Kidney (tissue), 14 donors: ENCODE measurements around the gene MAG. TPM values are rescaled to one million over a fixed set of nuclear protein-coding genes. Genes with fewer than 3 reads are reported as not detected.

ENCODE experiments used
- DNase-seq, 5 donors: peaks; one replicate each; pipeline ENCODE4 v3.0.0-alpha.2; 2013 to 2020
- FAIRE-seq: peaks from 2 replicates; lab custom pipeline; 2012; peaks lifted over from hg19 to GRCh38; lab: Jason Lieb, UNC
- H3K27ac ChIP-seq, 2 donors: one replicate each; pipeline ENCODE4 v1.7.0; 2013; ENCODE audit warnings: low read depth in 2 of 2, low read length in 2 of 2, inconsistent platforms in 1 of 2
- H3K27me3 ChIP-seq: one replicate; pipeline ENCODE4 v1.7.1; 2013; ENCODE audit warnings: low read length, inconsistent platforms; ENCODE audit not compliant: control insufficient read depth, insufficient read depth
- H3K36me3 ChIP-seq, 3 donors: one replicate each; pipeline versions ENCODE4 v1.7.0 to v1.7.1; 2013; ENCODE audit warnings: low read length in 3 of 3, control low read depth in 1 of 3, inconsistent platforms in 1 of 3; ENCODE audit not compliant: insufficient read depth in 3 of 3, control insufficient read depth in 2 of 3
- H3K4me1 ChIP-seq, 3 donors: one replicate each; pipeline versions ENCODE4 v1.7.0 to v1.7.1; 2013; ENCODE audit warnings: low read length in 3 of 3, inconsistent platforms in 1 of 3, low read depth in 1 of 3; ENCODE audit not compliant: control insufficient read depth in 2 of 3, insufficient read depth in 2 of 3
- H3K4me3 ChIP-seq, 3 donors: one replicate each; pipeline versions ENCODE4 v1.7.0 to v1.8.1; 2013; ENCODE audit warnings: low read length in 3 of 3, control low read depth in 1 of 3, inconsistent platforms in 1 of 3
- H3K9ac ChIP-seq, 3 donors: one replicate each; pipeline versions ENCODE4 v1.7.0 to v1.7.1; 2013; ENCODE audit warnings: low read length in 3 of 3, control low read depth in 1 of 3, inconsistent platforms in 1 of 3
- H3K9me3 ChIP-seq, 3 donors: one replicate each; pipeline versions ENCODE4 v1.7.0 to v1.7.1; 2013; ENCODE audit warnings: low read length in 3 of 3, control low read depth in 1 of 3, inconsistent platforms in 1 of 3; ENCODE audit not compliant: control insufficient read depth in 2 of 3, insufficient read depth in 1 of 3
- intact Hi-C: fragments of 100-400 bp; cut with DNase I; formaldehyde crosslinking; loops from one replicate; pipeline ENCODE4 v1.11.1; 2022
- polyA plus RNA-seq: library from polyadenylated mRNA; stranded (reverse); fragments of 350-450 nt; fragmentation: Illumina TruSeq; extraction: RNeasy Lipid Tissue Mini Kit (QIAGEN cat#74804); gene quantifications from one replicate; pipeline ENCODE4 v1.2.3, GENCODE V29; 2014; ENCODE audit warnings: low read depth, low replicate concordance; ENCODE audit not compliant: insufficient read depth
- total RNA-seq: library from RNA; stranded (reverse); fragmentation: NEBNext Ultra II Directional; extraction: Animal tissue kit (Norgen Biotek cat#: 25700); gene quantifications from one replicate; pipeline ENCODE4 v1.2.1, GENCODE V29; 2021
- TF ChIP-seq, protein P1 (sequence below): IDR thresholded peaks from 3 replicates; pipeline ENCODE4 v1.5.1; 2012; ENCODE audit warnings: mild to moderate bottlenecking, moderate library complexity, borderline replicate concordance; ENCODE audit not compliant: insufficient read depth; ENCODE audit errors: extremely low read depth
- donor health status: control.
- donor health status: control.
- donor health status: control.
- donor health status: control.
- donor health status: control.
- donor health status: DM: yes; HTN: yes; CAD: no.
- donor health status: Normal renal cell carcinoma (clear cell type).

The MAG gene
- total and polyA plus RNA-seq, 2 donors from 2014 or later, result 0.41 to 1.1 TPM

DNA sequence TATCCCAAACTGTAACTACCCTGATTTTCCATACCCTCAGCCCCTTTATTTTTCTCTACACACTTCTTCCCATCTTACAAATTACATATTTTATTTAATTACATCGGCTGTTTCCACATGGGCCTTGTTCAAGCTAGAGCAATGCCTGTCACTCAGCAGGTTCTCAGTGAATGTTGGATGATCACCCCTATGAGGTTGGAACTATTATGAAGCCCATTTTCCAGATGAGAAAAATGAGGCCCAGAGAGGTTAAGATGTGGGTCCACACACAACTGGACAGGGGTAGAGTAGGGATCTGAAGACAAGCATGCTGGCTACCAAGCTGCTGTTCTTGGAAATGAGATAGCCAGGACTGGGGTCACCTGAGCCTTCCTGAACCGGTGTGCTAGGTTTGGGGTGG lies 10.0 kb downstream of the MAG start:
- TF ChIP-seq, protein P1, sequence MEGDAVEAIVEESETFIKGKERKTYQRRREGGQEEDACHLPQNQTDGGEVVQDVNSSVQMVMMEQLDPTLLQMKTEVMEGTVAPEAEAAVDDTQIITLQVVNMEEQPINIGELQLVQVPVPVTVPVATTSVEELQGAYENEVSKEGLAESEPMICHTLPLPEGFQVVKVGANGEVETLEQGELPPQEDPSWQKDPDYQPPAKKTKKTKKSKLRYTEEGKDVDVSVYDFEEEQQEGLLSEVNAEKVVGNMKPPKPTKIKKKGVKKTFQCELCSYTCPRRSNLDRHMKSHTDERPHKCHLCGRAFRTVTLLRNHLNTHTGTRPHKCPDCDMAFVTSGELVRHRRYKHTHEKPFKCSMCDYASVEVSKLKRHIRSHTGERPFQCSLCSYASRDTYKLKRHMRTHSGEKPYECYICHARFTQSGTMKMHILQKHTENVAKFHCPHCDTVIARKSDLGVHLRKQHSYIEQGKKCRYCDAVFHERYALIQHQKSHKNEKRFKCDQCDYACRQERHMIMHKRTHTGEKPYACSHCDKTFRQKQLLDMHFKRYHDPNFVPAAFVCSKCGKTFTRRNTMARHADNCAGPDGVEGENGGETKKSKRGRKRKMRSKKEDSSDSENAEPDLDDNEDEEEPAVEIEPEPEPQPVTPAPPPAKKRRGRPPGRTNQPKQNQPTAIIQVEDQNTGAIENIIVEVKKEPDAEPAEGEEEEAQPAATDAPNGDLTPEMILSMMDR, result no peak
- Histone ChIP-seq H3K9me3 (peaks cover 0 to 2% (median 0%) of the 10 kb centered on the region in 3 donors), H3K36me3 (no peaks in the 10 kb centered on the region), H3K27me3 (no peaks in the 10 kb centered on the region), H3K9ac (no peak overlapping the region), H3K27ac (no peak overlapping the region), H3K4me1 (no peaks in the 10 kb centered on the region), H3K4me3 (no peak overlapping the region)
- intact Hi-C loops, result no loop called here
- no peak for DNase-seq
- FAIRE-seq, result no peak

DNA sequence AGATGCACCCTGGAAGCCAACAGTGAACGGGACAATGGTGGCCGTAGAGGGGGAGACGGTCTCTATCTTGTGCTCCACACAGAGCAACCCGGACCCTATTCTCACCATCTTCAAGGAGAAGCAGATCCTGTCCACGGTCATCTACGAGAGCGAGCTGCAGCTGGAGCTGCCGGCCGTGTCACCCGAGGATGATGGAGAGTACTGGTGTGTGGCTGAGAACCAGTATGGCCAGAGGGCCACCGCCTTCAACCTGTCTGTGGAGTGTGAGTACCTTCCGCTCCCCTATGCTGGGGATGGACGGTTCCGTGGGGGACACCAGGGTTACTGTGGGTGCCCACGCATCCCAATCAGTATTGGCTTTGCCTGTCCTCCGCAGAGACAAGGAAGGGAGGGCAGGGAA lies 10.5 kb downstream of the MAG start:
- Histone ChIP-seq H3K36me3 (no peaks in the 10 kb centered on the region), H3K9me3 (peaks cover 0 to 2% (median 0%) of the 10 kb centered on the region in 3 donors), H3K9ac (no peak overlapping the region), H3K4me3 (no peak overlapping the region), H3K27ac (no peak overlapping the region), H3K4me1 (peaks cover 0 to 2% (median 0%) of the 10 kb centered on the region in 3 donors), H3K27me3 (no peaks in the 10 kb centered on the region)
- TF ChIP-seq, protein P1, result no peak
- intact Hi-C loops, result no loop called here
- no peak for FAIRE-seq
- no peak for DNase-seq

DNA sequence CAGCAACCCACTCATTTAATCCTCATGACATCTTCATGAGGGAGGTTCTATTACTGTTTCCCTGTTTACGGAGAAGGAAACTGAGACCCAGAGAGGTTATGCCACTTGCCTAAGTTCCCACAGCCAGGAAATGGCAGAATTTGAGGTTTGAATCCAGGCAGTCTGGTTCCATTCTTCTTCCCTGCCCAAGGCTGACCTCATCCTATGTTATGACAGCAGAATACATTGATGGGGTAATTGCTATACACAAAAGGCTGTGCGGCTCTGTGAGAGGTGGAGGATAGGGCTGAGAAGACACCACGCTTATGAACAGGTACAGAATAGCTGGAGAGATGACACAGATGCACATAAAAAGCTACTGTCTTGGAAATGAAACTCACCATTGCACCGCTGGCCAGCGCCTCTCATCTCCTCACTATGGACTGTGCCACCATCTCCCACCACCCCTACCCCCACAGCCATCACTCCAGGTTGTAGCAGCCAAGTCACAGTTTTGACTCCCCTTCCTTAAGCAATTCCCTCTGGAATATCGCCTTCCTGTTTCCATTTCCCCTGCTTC lies 11.5 kb downstream of the MAG start:
- TF ChIP-seq, protein P1, result no peak
- DNase-seq (no peak), FAIRE-seq (no peak)

DNA sequence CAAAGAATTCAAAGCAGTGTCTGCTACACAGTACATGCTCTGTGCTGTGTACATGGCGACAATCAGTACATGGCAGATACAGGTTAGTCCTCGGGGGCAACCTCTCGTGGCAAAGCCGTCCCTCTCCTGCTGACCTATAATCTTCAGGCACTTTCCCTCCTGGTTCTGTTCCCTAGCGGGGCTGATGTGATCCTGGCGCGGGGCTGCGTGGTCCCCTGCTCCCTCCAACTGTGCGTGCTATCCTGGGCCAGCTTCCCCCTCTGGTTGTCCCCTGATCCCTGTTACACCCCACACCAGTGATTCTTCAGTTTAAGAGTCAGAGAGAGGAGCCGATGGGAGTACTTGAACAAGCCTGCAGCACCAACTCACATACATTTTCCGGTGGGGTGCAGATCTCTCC lies 12.1 kb downstream of the MAG start:
- no peaks in the 10 kb centered on the region for H3K36me3 ChIP-seq
- no peak overlapping the region for H3K9ac ChIP-seq
- H3K27ac ChIP-seq, result no peak overlapping the region
- no peaks in the 10 kb centered on the region for H3K9me3 ChIP-seq
- H3K27me3 ChIP-seq, result no peaks in the 10 kb centered on the region
- intact Hi-C loops, result no loop called here
- no peak for DNase-seq
- no peak for FAIRE-seq
- TF ChIP-seq, protein P1, result no peak
- peaks cover 0 to 2% (median 2%) of the 10 kb centered on the region in 3 donors for H3K4me1 ChIP-seq
- no peak overlapping the region for H3K4me3 ChIP-seq

More for the DNA sequence above, 11.5 kb downstream of the MAG start:
- intact Hi-C loops, result no loop called here
- Histone ChIP-seq H3K9ac (no peak overlapping the region), H3K4me1 (peaks cover 0 to 2% (median 0%) of the 10 kb centered on the region in 3 donors), H3K27me3 (no peaks in the 10 kb centered on the region), H3K36me3 (no peaks in the 10 kb centered on the region), H3K27ac (no peak overlapping the region), H3K9me3 (no peaks in the 10 kb centered on the region), H3K4me3 (no peak overlapping the region)
